Psoas muscle (tissue), 8 donors: ENCODE data around the gene DCUN1D4. TPM values are rescaled to one million over a fixed set of nuclear protein-coding genes. Genes with fewer than 3 reads are reported as not detected.

Source experiments
- ATAC-seq, 4 donors: fragments of 200-7000 bp; cut with Tn5 transposase; one replicate each; pipeline ENCODE4 v1.9.1; 2020; ENCODE audit warnings: moderate library complexity in 3 of 4, mild to moderate bottlenecking in 2 of 4
- DNase-seq, 2 donors: peaks; one replicate each; pipeline ENCODE4 v3.0.0-alpha.2; 2020
- H3K27ac ChIP-seq: fragments of 200-600 bp; one replicate; pipeline ENCODE4 v1.8.0; 2022
- H3K27me3 ChIP-seq, 3 donors: fragments of 200-600 bp in 1 of 3; one replicate each; pipeline versions ENCODE4 v1.6.1 to v1.8.0; 2013 to 2022; ENCODE audit warnings: low read length in 2 of 3, mild to moderate bottlenecking in 2 of 3, moderate library complexity in 1 of 3; ENCODE audit not compliant: insufficient read depth in 3 of 3
- H3K36me3 ChIP-seq, 2 donors: fragments of 200-600 bp in 1 of 2; one replicate each; pipeline versions ENCODE4 v1.6.1 to v1.8.0; 2013 to 2022; ENCODE audit warnings: low read depth in 1 of 2, mild to moderate bottlenecking in 1 of 2, moderate library complexity in 1 of 2; ENCODE audit not compliant: insufficient read depth in 1 of 2
- H3K4me1 ChIP-seq: fragments of 200-600 bp; one replicate; pipeline ENCODE4 v1.8.0; 2022
- H3K4me3 ChIP-seq: fragments of 200-600 bp; one replicate; pipeline ENCODE4 v1.8.0; 2022; ENCODE audit warnings: mild to moderate bottlenecking
- H3K9me3 ChIP-seq: fragments of 200-600 bp; one replicate; pipeline ENCODE4 v1.8.0; 2022
- CTCF ChIP-seq: fragments of 200-600 bp; IDR thresholded peaks from one replicate; pipeline ENCODE4 v1.8.0; 2022; ENCODE audit warnings: antibody characterized with exemption
- WGBS, 3 donors: extraction: QIAGEN DNeasy Blood & Tissue Kit; methylation state at CpG; one replicate each; pipeline versions ENCODE4 v1.1.6 to v1.1.7; 2013; 5-methylcytosine and 5-hydroxymethylcytosine counted together
- intact Hi-C, 2 donors: fragments of 100-400 bp; cut with DNase I; formaldehyde crosslinking; loops; one replicate each; pipeline versions ENCODE4 v1.11.0 to v1.14.2; 2022
- polyA plus RNA-seq, 3 donors: library from polyadenylated mRNA; stranded (reverse); fragments of 200-250 nt; gene quantifications; one replicate each; pipeline ENCODE4 v1.2.3, GENCODE V29; 2013
- total RNA-seq, 4 donors: library from RNA; stranded (reverse); fragmentation: NEBNext Ultra II Directional in 2 of 4; extraction: Animal tissue kit (Norgen Biotek cat#: 25700) in 2 of 4; gene quantifications; one replicate each; pipeline versions ENCODE4 v1.2.1 to v1.2.4, GENCODE V29; 2021 to 2023
- donor health status: healthy with polysubstance abuse.
- donor health status: DM: no; HTN: no; CAD: no; lungs with moderate emphysema.
- donor health status: Bipolar disorder and iron deficiency.
- donor health status: healthy.
- donor health status: DM: yes; HTN: yes; CAD: no.
- donor health status: DM: no; HTN: no; CAD: no.
- donor health status: DM: no; HTN: no; CAD: no.
- donor health status: DM: yes; HTN: yes; CAD: no.

Gene DCUN1D4
- total and polyA plus RNA-seq, 7 donors, result 13.5 to 43.1 (median 26.0) TPM

GRCh38 chr4:51851090-51851936, 8.4 kb downstream of the DCUN1D4 start:
- H3K9me3 ChIP-seq, result no peaks in the 10 kb centered on the region
- intact Hi-C loops, result no loop called here
- no peaks in the 10 kb centered on the region for H3K36me3 ChIP-seq
- DNase-seq, result no peak
- H3K4me3 ChIP-seq, result no peak overlapping the region
- WGBS, 3 donors, result 56 to 73% (median 57%) methylated on average over 7 of the region's 7 CpGs
- H3K27me3 ChIP-seq, result no peaks in the 10 kb centered on the region
- H3K4me1 ChIP-seq, result peaks cover 63% of the 10 kb centered on the region
- TF ChIP-seq CTCF, result no peak
- peak in 1 of 4 donors; percentile 20 for ATAC-seq
- H3K27ac ChIP-seq, result peak overlapping the region; percentile 71

- Histone ChIP-seq H3K36me3 (no peaks in the 10 kb centered on the region), H3K9me3 (no peaks in the 10 kb centered on the region), H3K4me3 (no peak overlapping the region), H3K27ac (peak overlapping the region; percentile 19), H3K27me3 (no peaks in the 10 kb centered on the region), H3K4me1 (peaks cover 65% of the 10 kb centered on the region)
- DNase-seq, result no peak
- intact Hi-C loops, result no loop called here
- no peak for ATAC-seq
- TF ChIP-seq CTCF, result no peak
Measured at GRCh38 chr4:51851937-51852290, 9.0 kb downstream of the DCUN1D4 start.

GRCh38 chr4:51853027-51853682, 10.2 kb downstream of the DCUN1D4 start:
- no peak for TF ChIP-seq CTCF
- Histone ChIP-seq H3K4me3 (peak overlapping the region; percentile 26), H3K27me3 (no peaks in the 10 kb centered on the region), H3K4me1 (peaks cover 75% of the 10 kb centered on the region), H3K36me3 (no peaks in the 10 kb centered on the region), H3K27ac (peak overlapping the region; percentile 66), H3K9me3 (no peaks in the 10 kb centered on the region)
- 29 to 48% (median 41%) methylated on average over 6 of the region's 6 CpGs for WGBS, 3 donors
- intact Hi-C loops, result no loop called here
- DNase-seq (peak in 1 of 2 donors; percentile 43), ATAC-seq (peak; percentile 63 to 67 (median 66))

- H3K27me3 ChIP-seq, result no peaks in the 10 kb centered on the region
- intact Hi-C loops, result no loop called here
- DNase-seq, result no peak
- H3K4me3 ChIP-seq, result no peak overlapping the region
- ATAC-seq, result no peak
- H3K9me3 ChIP-seq, result no peaks in the 10 kb centered on the region
- H3K36me3 ChIP-seq, result no peaks in the 10 kb centered on the region
- peaks cover 78% of the 10 kb centered on the region for H3K4me1 ChIP-seq
- no peak overlapping the region for H3K27ac ChIP-seq
- TF ChIP-seq CTCF, result no peak
- WGBS, 3 donors, result 83 to 95% (median 93%) methylated on average over 2 of the region's 2 CpGs
Measured at GRCh38 chr4:51855270-51855669, 12.3 kb downstream of the DCUN1D4 start.
